Upper lobe of left lung (tissue), 4 donors: ENCODE measurements around the gene DDC.

Experiments used
- EP300 ChIP-seq, 4 donors: sonication (generic); formaldehyde crosslinking; IDR thresholded peaks; one replicate each; pipeline ENCODE4 v1.5.1; 2017; ENCODE audit warnings: antibody characterized with exemption in 4 of 4, control low read depth in 2 of 4
- POLR2A ChIP-seq, 4 donors: fragments of 450-650 bp; IDR thresholded peaks; one replicate each; pipeline ENCODE4 v1.5.1; 2016 to 2017; ENCODE audit warnings: antibody characterized with exemption in 4 of 4, mild to moderate bottlenecking in 2 of 4
- POLR2AphosphoS5 ChIP-seq, 2 donors: sonication (generic); formaldehyde crosslinking; IDR thresholded peaks; one replicate each; pipeline ENCODE4 v1.5.1; 2017; ENCODE audit warnings: antibody characterized with exemption in 2 of 2
- TF ChIP-seq, protein P1 (sequence below), 6 experiments: fragments of 450-650 bp in 4 of 6; fragments of 200-600 bp in 2 of 6; sonication (generic) in 2 of 6; IDR thresholded peaks; one replicate each; pipeline ENCODE4 v1.5.1; 2016 to 2019; ENCODE audit warnings: antibody characterized with exemption in 6 of 6

DNA sequence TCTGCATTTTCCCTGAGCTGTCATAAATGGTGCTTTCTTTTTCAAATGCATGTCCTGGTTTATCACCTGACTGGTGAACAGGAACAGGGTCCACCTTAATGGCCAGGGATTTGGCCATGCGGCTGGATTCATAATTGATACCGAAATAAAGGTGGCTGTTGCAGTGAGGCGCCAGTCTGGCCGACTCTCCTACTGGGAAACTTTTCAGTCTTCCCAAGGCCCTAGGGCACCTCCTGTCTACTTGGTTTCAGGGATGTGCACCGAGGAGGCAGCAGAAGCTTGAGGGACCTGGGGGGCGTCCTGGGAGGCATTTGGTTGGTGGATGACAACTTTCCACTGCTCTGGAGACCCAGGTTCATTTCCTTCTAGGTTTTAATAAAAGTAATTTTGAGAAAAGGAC lies 68.6 kb downstream of the DDC start:
- TF ChIP-seq, protein P1, sequence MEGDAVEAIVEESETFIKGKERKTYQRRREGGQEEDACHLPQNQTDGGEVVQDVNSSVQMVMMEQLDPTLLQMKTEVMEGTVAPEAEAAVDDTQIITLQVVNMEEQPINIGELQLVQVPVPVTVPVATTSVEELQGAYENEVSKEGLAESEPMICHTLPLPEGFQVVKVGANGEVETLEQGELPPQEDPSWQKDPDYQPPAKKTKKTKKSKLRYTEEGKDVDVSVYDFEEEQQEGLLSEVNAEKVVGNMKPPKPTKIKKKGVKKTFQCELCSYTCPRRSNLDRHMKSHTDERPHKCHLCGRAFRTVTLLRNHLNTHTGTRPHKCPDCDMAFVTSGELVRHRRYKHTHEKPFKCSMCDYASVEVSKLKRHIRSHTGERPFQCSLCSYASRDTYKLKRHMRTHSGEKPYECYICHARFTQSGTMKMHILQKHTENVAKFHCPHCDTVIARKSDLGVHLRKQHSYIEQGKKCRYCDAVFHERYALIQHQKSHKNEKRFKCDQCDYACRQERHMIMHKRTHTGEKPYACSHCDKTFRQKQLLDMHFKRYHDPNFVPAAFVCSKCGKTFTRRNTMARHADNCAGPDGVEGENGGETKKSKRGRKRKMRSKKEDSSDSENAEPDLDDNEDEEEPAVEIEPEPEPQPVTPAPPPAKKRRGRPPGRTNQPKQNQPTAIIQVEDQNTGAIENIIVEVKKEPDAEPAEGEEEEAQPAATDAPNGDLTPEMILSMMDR (IDR thresholded peaks at IDR 0.05), result no peak
- TF ChIP-seq POLR2A (IDR thresholded peaks at IDR 0.05) (no peak), EP300 (IDR thresholded peaks at IDR 0.05) (no peak), POLR2AphosphoS5 (IDR thresholded peaks at IDR 0.05) (no peak)
